GM12878 (cell line): ENCODE data around the gene RGS4. TPM values are rescaled to one million over a fixed set of nuclear protein-coding genes. Genes with fewer than 3 reads are reported as not detected.

Experiments used
- ATAC-seq: fragments of 200-7000 bp; cut with Tn5 transposase; 3 replicates; pipeline ENCODE4 v1.9.1; 2020; ENCODE audit warnings: mild to moderate bottlenecking, moderate library complexity
- BruUV-seq: library from RNA; stranded (reverse); fragments of 400-500 nt; replicated peaks from 2 replicates; lab custom pipeline; 2021; lab: Mats Ljungman, UMichigan
- CTCF ChIA-PET: fragments of 300-600 bp; sonication (Branson Sonifier 250); formaldehyde crosslinking; extraction: SDS; loops from one replicate; lab custom pipeline; 2021; ENCODE audit warnings: inconsistent platforms; lab: Yijun Ruan, JAX
- POLR2A ChIA-PET: fragments of 350-600 bp; formaldehyde crosslinking; extraction: SDS; loops from one replicate; lab custom pipeline; 2021; ENCODE audit warnings: inconsistent platforms; lab: Charles Lee
- RAD21 ChIA-PET: fragments of 300-600 bp; sonication (Branson Sonifier 250); formaldehyde crosslinking; loops from one replicate; lab custom pipeline; 2023; ENCODE audit warnings: antibody characterized with exemption; ENCODE audit not compliant: unreplicated experiment; lab: Charles Lee
- SMC1A ChIA-PET: fragments of 300-600 bp; sonication (Branson Sonifier 250); formaldehyde crosslinking; loops from one replicate; lab custom pipeline; 2023; ENCODE audit not compliant: unreplicated experiment, uncharacterized antibody; lab: Charles Lee
- DNase-seq: peaks from one replicate; pipeline ENCODE4 v3.0.0-alpha.2; 2011; ENCODE audit warnings: low read depth, low spot score
- FAIRE-seq: peaks from 3 replicates; lab custom pipeline; 2011; peaks lifted over from hg19 to GRCh38; lab: Jason Lieb, UNC
- H2AFZ ChIP-seq: 2 replicates; pipeline ENCODE4 v1.6.0; 2011; ENCODE audit warnings: low read depth, low read length, control low read depth; ENCODE audit not compliant: control insufficient read depth
- H3K27ac ChIP-seq: 2 replicates; pipeline ENCODE4 v1.5.1; 2011; ENCODE audit warnings: control low read depth; ENCODE audit not compliant: control insufficient read depth, insufficient read depth
- H3K27me3 ChIP-seq, 2 experiments: replicated peaks in 1 of 2; 2 replicates each; pipeline versions ENCODE4 v1.6.0 to v1.6.1; 2011; ENCODE audit warnings: low read length in 1 of 2; ENCODE audit not compliant: control insufficient read depth in 2 of 2, insufficient read depth in 2 of 2
- H3K36me3 ChIP-seq, 2 experiments: 2 replicates each; pipeline ENCODE4 v1.5.1; 2011; ENCODE audit warnings: low read length in 1 of 2; ENCODE audit not compliant: control insufficient read depth in 2 of 2, insufficient read depth in 2 of 2
- H3K4me1 ChIP-seq: 2 replicates; pipeline ENCODE4 v1.6.1; 2011; ENCODE audit warnings: mild to moderate bottlenecking, low read length, moderate library complexity, mixed read lengths; ENCODE audit not compliant: control insufficient read depth, insufficient read depth
- H3K4me2 ChIP-seq: 2 replicates; pipeline ENCODE4 v1.6.0; 2011; ENCODE audit warnings: control low read depth; ENCODE audit not compliant: control insufficient read depth, insufficient read depth
- H3K4me3 ChIP-seq: fragments of 200-600 bp; sonication (generic); 2 replicates; pipeline ENCODE4 v1.5.1; 2016
- H3K79me2 ChIP-seq: 2 replicates; pipeline ENCODE4 v1.6.0; 2011; ENCODE audit warnings: low read length; ENCODE audit not compliant: control insufficient read depth, insufficient read depth
- H3K9ac ChIP-seq: 2 replicates; pipeline ENCODE4 v1.8.0; 2011; ENCODE audit warnings: low read length, control low read depth, mixed read lengths; ENCODE audit not compliant: control insufficient read depth, insufficient read depth
- H3K9me3 ChIP-seq: replicated peaks from 3 replicates; pipeline ENCODE4 v1.5.1; 2011; ENCODE audit warnings: mild to moderate bottlenecking, low read length; ENCODE audit not compliant: control insufficient read depth, insufficient read depth
- H4K20me1 ChIP-seq: 2 replicates; pipeline ENCODE4 v1.6.0; 2011; ENCODE audit not compliant: control insufficient read depth, insufficient read depth
- BRCA1 ChIP-seq: IDR thresholded peaks from 2 replicates; pipeline ENCODE4 v1.6.1; 2011; ENCODE audit warnings: low read depth, low read length, improper control_type of control experiment
- CBFB ChIP-seq: IDR thresholded peaks from 2 replicates; pipeline ENCODE4 v1.6.1; 2016; ENCODE audit warnings: antibody characterized with exemption, low read depth
- CBX3 ChIP-seq: fragments of 200-600 bp; sonication (generic); IDR thresholded peaks from 2 replicates; pipeline ENCODE4 v1.6.1; 2016; ENCODE audit warnings: low read depth, borderline replicate concordance
- HDAC2 ChIP-seq: fragments of 200-600 bp; sonication (generic); IDR thresholded peaks from 2 replicates; pipeline ENCODE4 v1.6.1; 2017
- NFIC ChIP-seq: IDR thresholded peaks from 2 replicates; pipeline ENCODE4 v1.6.1; 2012; ENCODE audit warnings: low read depth, mild to moderate bottlenecking, inconsistent platforms, low read length, moderate library complexity
- NFXL1 ChIP-seq: fragments of 450-650 bp; IDR thresholded peaks from 2 replicates; pipeline ENCODE4 v1.6.1; 2017; ENCODE audit warnings: antibody characterized with exemption, mild to moderate bottlenecking, borderline replicate concordance
- PAX8 ChIP-seq: fragments of 450-650 bp; IDR thresholded peaks from 2 replicates; pipeline ENCODE4 v1.6.1; 2017; ENCODE audit warnings: mild to moderate bottlenecking, moderate library complexity
- RAD21 ChIP-seq: IDR thresholded peaks from 2 replicates; pipeline ENCODE4 v1.6.1; 2011; ENCODE audit warnings: mild to moderate bottlenecking, low read depth, low read length, moderate library complexity; ENCODE audit not compliant: insufficient read depth
- RB1 ChIP-seq: fragments of 450-650 bp; formaldehyde crosslinking; IDR thresholded peaks from 2 replicates; pipeline ENCODE4 v1.6.1; 2017; ENCODE audit warnings: mild to moderate bottlenecking, borderline replicate concordance
- RCOR1 ChIP-seq: conservative IDR thresholded peaks from 2 replicates; pipeline ENCODE4 v1.6.1; 2012; ENCODE audit warnings: low read depth, low read length, improper control_type of control experiment
- SIX5 ChIP-seq: IDR thresholded peaks from 2 replicates; pipeline ENCODE4 v1.6.1; 2011; ENCODE audit warnings: mild to moderate bottlenecking, low read depth, low read length, moderate library complexity; ENCODE audit not compliant: severe bottlenecking
- STAT3 ChIP-seq: IDR thresholded peaks from 2 replicates; pipeline ENCODE4 v1.6.1; 2011; ENCODE audit warnings: low read depth, low read length, improper control_type of control experiment
- YBX1 ChIP-seq: fragments of 450-650 bp; IDR thresholded peaks from 2 replicates; pipeline ENCODE4 v1.6.1; 2016; ENCODE audit warnings: antibody characterized with exemption
- in situ Hi-C: fragments of 300-500 bp; cut with MboI; formaldehyde crosslinking; loops from 9 replicates; pipeline ENCODE4 v1.14.3; 2018; ENCODE audit warnings: mixed read lengths
- intact Hi-C: fragments of 100-400 bp; cut with micrococcal nuclease; formaldehyde crosslinking; loops from one replicate; pipeline ENCODE4 v1.14.2; 2022; ENCODE audit not compliant: unreplicated experiment
- polyA plus RNA-seq, 11 experiments: library from polyadenylated mRNA; depleted of rRNA in 4 of 11; unstranded in 6 of 11; stranded (reverse) in 5 of 11; fragments of >200 nt; fragmentation: Nextera tagmentation in 4 of 11; fragmentation: Illumina TruSeq in 1 of 11; extraction: Ambion mirVana in 4 of 11; extraction: Trizol in 1 of 11; gene quantifications; 1 replicate in 1 of 11; 2 replicates in 10 of 11; pipeline versions ENCODE4 v1.2.1 to v1.2.3, GENCODE V29; 2011 to 2016; ENCODE audit warnings: inconsistent platforms in 2 of 11, missing spikeins in 2 of 11, low read depth in 1 of 11
- total RNA-seq, 4 experiments: library from RNA; depleted of rRNA in 3 of 4; stranded (reverse); fragments of >200 nt in 3 of 4; fragmentation: Illumina TruSeq in 1 of 4; extraction: Trizol in 1 of 4; gene quantifications; 2 replicates each; pipeline versions ENCODE4 v1.2.1 to v1.2.3, GENCODE V29; 2013 to 2021
- TF ChIP-seq, protein P1 (sequence below): IDR thresholded peaks from 2 replicates; pipeline ENCODE4 v1.6.1; 2012; ENCODE audit warnings: low read length, inconsistent platforms
- TF ChIP-seq, protein P2 (sequence below): fragments of 450-650 bp; conservative IDR thresholded peaks from 2 replicates; pipeline ENCODE4 v1.6.1; 2017; ENCODE audit warnings: mild to moderate bottlenecking, moderate library complexity
- TF ChIP-seq, protein P3 (sequence below): fragments of 150-350 bp; IDR thresholded peaks from 2 replicates; pipeline ENCODE4 v1.6.1; 2014; ENCODE audit warnings: mild to moderate bottlenecking, low read depth, low read length

RGS4 gene
- total and polyA plus RNA-seq, 10 of the 15 experiments (the other 5 are each of a cell fraction or from before 2014, with no cell fraction given) = 0.05 to 0.14 TPM; not detected in 8

DNA sequence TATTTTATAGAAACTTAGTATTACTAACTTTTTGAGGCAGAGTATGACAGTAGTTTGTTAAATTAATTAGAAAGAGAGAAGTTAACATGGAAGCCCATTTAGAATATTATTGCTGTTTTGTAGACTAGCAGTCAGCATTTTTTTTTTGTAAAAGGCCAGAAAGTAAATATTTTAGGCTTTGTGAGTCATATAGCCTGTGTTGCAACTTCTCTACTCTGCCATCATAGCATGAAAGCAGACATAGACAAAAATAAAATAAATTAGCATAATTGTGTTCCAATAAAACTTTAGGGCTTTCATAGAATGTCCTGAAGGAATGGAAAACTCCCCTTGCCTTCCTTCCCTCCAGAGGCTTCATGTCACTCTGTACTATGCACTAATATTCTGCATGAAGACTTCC, 12.3 kb upstream of the RGS4 start:
- Histone ChIP-seq H2AFZ (no peak overlapping the region), H3K27me3 (peaks cover 0 to 7% of the 10 kb centered on the region in 2 experiments; a peak in 2 of 4 replicates), H3K9ac (no peak overlapping the region), H3K4me3 (no peak overlapping the region), H3K79me2 (no peaks in the 10 kb centered on the region), H3K36me3 (no peaks in the 10 kb centered on the region), H3K4me1 (no peaks in the 10 kb centered on the region), H3K9me3 (no peaks in the 10 kb centered on the region), H3K27ac (no peak overlapping the region), H3K4me2 (no peak overlapping the region), H4K20me1 (no peaks in the 10 kb centered on the region)
- SMC1A ChIA-PET = interaction anchor here (0.9 kb wide), 1 partner anchor 122 kb away, joined by 3 read pairs; no protein-coding TSS in a partner anchor
- no TSS peak for BruUV-seq
- POLR2A ChIA-PET = no interaction called here
- intact Hi-C loops = no loop called here
- FAIRE-seq (no peak), ATAC-seq (no peak), DNase-seq (no peak)
- in situ Hi-C loops = no loop called here
- CTCF ChIA-PET = interaction anchor here (1.1 kb wide), 1 partner anchor 15 kb away, joined by 4 read pairs; no protein-coding TSS in a partner anchor
- TF ChIP-seq BRCA1 (no peak), YBX1 (no peak), RB1 (no peak), RCOR1 (no peak), HDAC2 (no peak), RAD21 (no peak), NFXL1 (no peak), CBX3 (no peak), PAX8 (no peak), SIX5 (no peak), NFIC (no peak), STAT3 (no peak), CBFB (no peak)
- TF ChIP-seq, protein P1, sequence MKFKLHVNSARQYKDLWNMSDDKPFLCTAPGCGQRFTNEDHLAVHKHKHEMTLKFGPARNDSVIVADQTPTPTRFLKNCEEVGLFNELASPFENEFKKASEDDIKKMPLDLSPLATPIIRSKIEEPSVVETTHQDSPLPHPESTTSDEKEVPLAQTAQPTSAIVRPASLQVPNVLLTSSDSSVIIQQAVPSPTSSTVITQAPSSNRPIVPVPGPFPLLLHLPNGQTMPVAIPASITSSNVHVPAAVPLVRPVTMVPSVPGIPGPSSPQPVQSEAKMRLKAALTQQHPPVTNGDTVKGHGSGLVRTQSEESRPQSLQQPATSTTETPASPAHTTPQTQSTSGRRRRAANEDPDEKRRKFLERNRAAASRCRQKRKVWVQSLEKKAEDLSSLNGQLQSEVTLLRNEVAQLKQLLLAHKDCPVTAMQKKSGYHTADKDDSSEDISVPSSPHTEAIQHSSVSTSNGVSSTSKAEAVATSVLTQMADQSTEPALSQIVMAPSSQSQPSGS = no peak
- TF ChIP-seq, protein P2, sequence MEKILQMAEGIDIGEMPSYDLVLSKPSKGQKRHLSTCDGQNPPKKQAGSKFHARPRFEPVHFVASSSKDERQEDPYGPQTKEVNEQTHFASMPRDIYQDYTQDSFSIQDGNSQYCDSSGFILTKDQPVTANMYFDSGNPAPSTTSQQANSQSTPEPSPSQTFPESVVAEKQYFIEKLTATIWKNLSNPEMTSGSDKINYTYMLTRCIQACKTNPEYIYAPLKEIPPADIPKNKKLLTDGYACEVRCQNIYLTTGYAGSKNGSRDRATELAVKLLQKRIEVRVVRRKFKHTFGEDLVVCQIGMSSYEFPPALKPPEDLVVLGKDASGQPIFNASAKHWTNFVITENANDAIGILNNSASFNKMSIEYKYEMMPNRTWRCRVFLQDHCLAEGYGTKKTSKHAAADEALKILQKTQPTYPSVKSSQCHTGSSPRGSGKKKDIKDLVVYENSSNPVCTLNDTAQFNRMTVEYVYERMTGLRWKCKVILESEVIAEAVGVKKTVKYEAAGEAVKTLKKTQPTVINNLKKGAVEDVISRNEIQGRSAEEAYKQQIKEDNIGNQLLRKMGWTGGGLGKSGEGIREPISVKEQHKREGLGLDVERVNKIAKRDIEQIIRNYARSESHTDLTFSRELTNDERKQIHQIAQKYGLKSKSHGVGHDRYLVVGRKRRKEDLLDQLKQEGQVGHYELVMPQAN = no peak
- TF ChIP-seq, protein P3, sequence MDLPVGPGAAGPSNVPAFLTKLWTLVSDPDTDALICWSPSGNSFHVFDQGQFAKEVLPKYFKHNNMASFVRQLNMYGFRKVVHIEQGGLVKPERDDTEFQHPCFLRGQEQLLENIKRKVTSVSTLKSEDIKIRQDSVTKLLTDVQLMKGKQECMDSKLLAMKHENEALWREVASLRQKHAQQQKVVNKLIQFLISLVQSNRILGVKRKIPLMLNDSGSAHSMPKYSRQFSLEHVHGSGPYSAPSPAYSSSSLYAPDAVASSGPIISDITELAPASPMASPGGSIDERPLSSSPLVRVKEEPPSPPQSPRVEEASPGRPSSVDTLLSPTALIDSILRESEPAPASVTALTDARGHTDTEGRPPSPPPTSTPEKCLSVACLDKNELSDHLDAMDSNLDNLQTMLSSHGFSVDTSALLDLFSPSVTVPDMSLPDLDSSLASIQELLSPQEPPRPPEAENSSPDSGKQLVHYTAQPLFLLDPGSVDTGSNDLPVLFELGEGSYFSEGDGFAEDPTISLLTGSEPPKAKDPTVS = no peak
- RAD21 ChIA-PET = no interaction called here
